GM13976 (cell line): ENCODE data around the gene MLLT3.

Source experiments
- DNase-seq: peaks from one replicate; pipeline ENCODE4 v3.0.0; 2012; ENCODE audit warnings: low spot score
- CTCF ChIP-seq: IDR thresholded peaks from 2 replicates; pipeline ENCODE4 v1.5.1; 2012; ENCODE audit warnings: borderline replicate concordance, mild to moderate bottlenecking; ENCODE audit not compliant: insufficient read depth; ENCODE audit errors: extremely low read depth, missing control alignments, control extremely low read depth
- in situ Hi-C: fragments of 300-500 bp; cut with MboI; formaldehyde crosslinking; loops from one replicate; pipeline ENCODE4 v1.12.0; 2022; ENCODE audit warnings: low sequenced_read_pairs, mixed read lengths, inconsistent platforms; ENCODE audit not compliant: unreplicated experiment

Gene MLLT3

DNA sequence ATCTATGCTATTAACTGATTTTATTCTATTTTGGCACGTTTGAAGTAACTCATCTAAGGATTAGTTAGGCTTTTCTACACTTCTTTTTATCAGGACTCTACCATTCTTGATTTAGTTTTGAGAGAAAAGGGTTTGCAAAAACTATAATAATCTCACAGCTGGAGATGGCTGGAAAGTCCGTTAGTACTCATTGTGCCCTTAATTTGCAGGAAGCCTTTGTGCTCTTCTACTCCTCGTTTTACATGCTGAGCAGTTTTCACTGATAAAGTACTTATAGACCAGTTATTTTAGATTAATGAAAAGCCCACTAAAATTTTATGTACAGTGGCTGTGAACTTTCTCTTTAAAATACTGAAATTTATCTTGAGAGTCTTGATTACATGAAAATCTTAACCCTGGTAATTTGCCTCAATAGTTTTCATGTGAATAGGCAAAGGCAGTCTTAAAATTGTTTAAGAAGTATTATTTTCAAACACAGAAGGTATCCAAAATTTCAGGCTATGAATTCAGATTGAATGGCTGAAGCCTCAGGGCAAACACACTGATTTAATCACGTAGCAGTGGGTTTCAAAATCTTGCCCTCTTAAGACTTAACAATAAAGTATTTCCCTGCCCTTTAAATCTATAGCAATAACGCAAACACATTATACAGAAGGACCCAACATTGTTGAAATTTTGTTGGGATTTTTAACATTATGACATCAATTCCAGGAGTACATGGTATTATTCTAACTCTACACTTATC lies 18.6 kb downstream of the MLLT3 start:
- no peak for DNase-seq
- in situ Hi-C loops = no loop called here
- TF ChIP-seq CTCF = no peak

DNA sequence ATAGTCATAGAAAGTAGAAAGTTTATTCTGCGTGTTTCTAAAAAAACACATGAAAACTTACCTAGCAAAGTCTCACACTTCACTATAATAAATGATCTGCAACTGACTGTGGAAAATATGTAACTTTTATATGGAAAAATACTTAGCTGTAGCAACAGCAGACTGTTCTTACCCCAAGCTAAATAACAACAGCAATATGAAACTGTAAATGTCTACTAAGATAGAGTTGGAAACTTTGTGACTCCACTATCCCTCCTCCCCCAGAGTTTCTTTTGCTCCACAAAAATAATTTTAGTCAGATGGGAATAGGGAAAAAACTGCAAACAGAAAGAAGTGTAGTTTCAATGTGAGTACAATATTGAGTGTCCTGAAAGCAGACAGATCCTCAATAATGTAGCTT lies 21.0 kb downstream of the MLLT3 start:
- DNase-seq = no peak
- in situ Hi-C loops = no loop called here
- no peak for TF ChIP-seq CTCF

DNA sequence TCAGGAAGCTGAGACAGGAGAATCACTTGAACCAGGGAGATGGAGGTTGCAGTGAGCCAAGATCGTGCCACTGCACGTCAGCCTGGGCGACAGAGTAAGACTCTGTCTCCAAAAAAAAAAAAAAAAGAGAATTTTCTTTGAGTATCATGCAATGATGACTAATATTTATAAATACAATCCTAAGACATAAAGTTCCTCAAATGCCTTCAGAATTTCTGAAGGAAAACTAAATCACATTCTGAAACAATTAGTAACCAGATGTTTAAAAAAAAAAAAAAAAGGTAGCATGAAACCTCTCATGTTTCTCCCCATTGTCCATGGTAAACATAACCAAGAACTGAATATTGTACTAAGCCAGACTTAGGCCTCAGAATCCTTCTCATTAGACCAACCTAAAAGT lies 23.1 kb downstream of the MLLT3 start:
- TF ChIP-seq CTCF = no peak
- no peak for DNase-seq
- in situ Hi-C loops = no loop called here

DNA sequence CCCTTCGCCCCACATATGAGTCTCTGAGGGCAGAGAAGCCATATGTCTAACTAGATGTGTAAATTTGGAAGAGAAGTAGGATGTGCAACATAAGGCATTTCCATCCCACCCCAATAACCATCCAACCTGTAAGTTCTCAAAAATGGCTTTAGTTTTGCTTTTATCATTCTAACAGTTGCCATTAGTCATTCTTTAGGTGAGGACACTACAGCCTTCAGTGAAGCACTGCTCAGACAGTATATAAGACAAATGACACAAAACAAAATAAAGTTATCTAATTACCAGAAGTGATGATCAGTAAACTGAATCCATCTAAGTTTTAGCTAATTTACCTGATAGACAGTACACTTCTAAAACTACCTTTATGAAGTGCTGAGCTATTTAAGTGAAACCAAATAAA lies 23.9 kb downstream of the MLLT3 start:
- no peak for TF ChIP-seq CTCF
- no peak for DNase-seq
- in situ Hi-C loops = no loop called here

GRCh38 chr9:20597862-20598261 lies 24.4 kb downstream of the MLLT3 start:
- no peak for TF ChIP-seq CTCF
- in situ Hi-C loops = no loop called here
- no peak for DNase-seq

DNA sequence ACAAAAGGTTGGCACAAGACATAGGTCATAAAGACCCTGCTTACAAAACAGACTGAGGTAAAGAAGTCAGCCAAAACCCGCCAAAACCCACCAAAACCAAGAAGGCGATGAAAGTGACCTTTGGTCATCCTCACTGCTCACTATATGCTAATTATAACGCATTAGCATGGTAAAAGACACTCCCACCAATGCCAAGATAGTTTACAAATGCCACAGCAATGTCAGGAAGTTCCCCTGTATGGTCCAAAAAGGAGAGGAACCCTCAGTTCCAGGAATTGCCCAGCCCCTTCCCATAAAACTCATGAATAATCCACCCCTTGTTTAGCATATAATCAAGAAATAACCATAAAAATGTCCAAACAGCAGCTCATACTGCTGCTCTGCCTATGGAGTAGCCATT lies 27.7 kb downstream of the MLLT3 start:
- in situ Hi-C loops = no loop called here
- no peak for TF ChIP-seq CTCF
- DNase-seq = no peak

DNA sequence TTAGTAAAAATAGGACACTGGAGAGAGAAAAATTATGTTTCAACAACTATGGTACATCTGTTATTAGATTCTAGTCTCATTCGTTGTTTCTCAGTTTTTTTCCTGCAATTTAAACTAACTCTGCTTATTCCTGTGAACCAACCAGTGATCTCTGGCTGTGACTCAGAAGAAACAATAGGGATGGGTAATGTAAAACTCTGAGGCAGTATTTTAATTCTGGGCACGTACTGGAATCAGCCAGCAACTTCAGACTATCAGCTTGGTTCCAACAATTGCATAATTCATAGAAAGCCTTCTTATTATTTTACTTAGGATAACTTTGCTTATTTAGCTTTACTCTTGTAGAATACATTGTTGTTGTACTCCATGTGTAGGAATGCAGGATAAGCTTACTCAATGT lies 28.8 kb downstream of the MLLT3 start:
- no peak for DNase-seq
- in situ Hi-C loops = no loop called here
- no peak for TF ChIP-seq CTCF
